ENCODE measurements around the gene ZNF746.
"Not testable (repeated sequence)": the region's sequence is repeated elsewhere in the genome, so short reads cannot be mapped to it uniquely, and the experiment has no call there.

ZNF746 gene

GRCh38 chr7:149462101-149462520, 35.5 kb downstream of the ZNF746 start:
- in situ Hi-C loops (cut with MboI; ENCODE audit: low pct_unique_long_range_greater_than_20kb, low sequenced_read_pairs) = no loop called here
- DNase-seq = no peak

GRCh38 chr7:149460493-149461277, 36.9 kb downstream of the ZNF746 start, which contains the start of gene ZNF777:
Gene ZNF777 (minus strand): TSS chr7:149461062. CDS start chr7:149456022, 5,040 bp downstream.
- in situ Hi-C loops (cut with MboI; ENCODE audit: low pct_unique_long_range_greater_than_20kb, low sequenced_read_pairs) = no loop called here
- peak; percentile 83 for DNase-seq

GRCh38 chr7:149459540-149460452, 37.8 kb downstream of the ZNF746 start:
- peak; percentile 19 for DNase-seq
- in situ Hi-C loops (cut with MboI; ENCODE audit: low pct_unique_long_range_greater_than_20kb, low sequenced_read_pairs) = no loop called here

GRCh38 chr7:149459201-149459539, 38.4 kb downstream of the ZNF746 start:
- peak; percentile 12 for DNase-seq
- in situ Hi-C loops (cut with MboI; ENCODE audit: low pct_unique_long_range_greater_than_20kb, low sequenced_read_pairs) = no loop called here

GRCh38 chr7:149458235-149458634, 39.4 kb downstream of the ZNF746 start:
- in situ Hi-C loops (cut with MboI; ENCODE audit: low pct_unique_long_range_greater_than_20kb, low sequenced_read_pairs) = no loop called here
- DNase-seq = no peak

- in situ Hi-C loops (cut with MboI; ENCODE audit: low pct_unique_long_range_greater_than_20kb, low sequenced_read_pairs) = no loop called here
- no peak for DNase-seq
Observed at GRCh38 chr7:149457766-149458165, 39.8 kb downstream of the ZNF746 start.

GRCh38 chr7:149456506-149457421, 40.8 kb downstream of the ZNF746 start:
- in situ Hi-C loops (cut with MboI; ENCODE audit: low pct_unique_long_range_greater_than_20kb, low sequenced_read_pairs) = no loop called here
- DNase-seq = peak; percentile 24

GRCh38 chr7:149455175-149455950, 42.2 kb downstream of the ZNF746 start:
- in situ Hi-C loops (cut with MboI; ENCODE audit: low pct_unique_long_range_greater_than_20kb, low sequenced_read_pairs) = no loop called here
- no peak for DNase-seq

GRCh38 chr7:149454750-149455149, 42.9 kb downstream of the ZNF746 start:
- no peak for DNase-seq
- in situ Hi-C loops (cut with MboI; ENCODE audit: low pct_unique_long_range_greater_than_20kb, low sequenced_read_pairs) = no loop called here

- in situ Hi-C loops (cut with MboI; ENCODE audit: low pct_unique_long_range_greater_than_20kb, low sequenced_read_pairs) = no loop called here
- DNase-seq = no peak
Observed at GRCh38 chr7:149454006-149454405, 43.6 kb downstream of the ZNF746 start.

- in situ Hi-C loops (cut with MboI; ENCODE audit: low pct_unique_long_range_greater_than_20kb, low sequenced_read_pairs) = no loop called here
Observed at GRCh38 chr7:149450821-149451220, 46.8 kb downstream of the ZNF746 start.

GRCh38 chr7:149449897-149450296, 47.7 kb downstream of the ZNF746 start:
- DNase-seq = no peak

More at GRCh38 chr7:149450821-149451220, 46.8 kb downstream of the ZNF746 start:
- DNase-seq = no peak

GRCh38 chr7:149448961-149449360, 48.6 kb downstream of the ZNF746 start:
- DNase-seq = no peak
- in situ Hi-C loops (cut with MboI; ENCODE audit: low pct_unique_long_range_greater_than_20kb, low sequenced_read_pairs) = no loop called here

More at GRCh38 chr7:149449897-149450296, 47.7 kb downstream of the ZNF746 start:
- in situ Hi-C loops (cut with MboI; ENCODE audit: low pct_unique_long_range_greater_than_20kb, low sequenced_read_pairs) = no loop called here

- DNase-seq; in situ Hi-C loops (cut with MboI; ENCODE audit: low pct_unique_long_range_greater_than_20kb, low sequenced_read_pairs): not testable (repeated sequence)
Observed at GRCh38 chr7:149446026-149446425, 51.6 kb downstream of the ZNF746 start.

- in situ Hi-C loops (cut with MboI; ENCODE audit: low pct_unique_long_range_greater_than_20kb, low sequenced_read_pairs) = no loop called here
- peak; percentile 20 for DNase-seq
Observed at GRCh38 chr7:149444287-149444686, 53.3 kb downstream of the ZNF746 start.

- DNase-seq = no peak
- in situ Hi-C loops (cut with MboI; ENCODE audit: low pct_unique_long_range_greater_than_20kb, low sequenced_read_pairs) = no loop called here
Observed at GRCh38 chr7:149443523-149443922, 54.1 kb downstream of the ZNF746 start.

- in situ Hi-C loops (cut with MboI; ENCODE audit: low pct_unique_long_range_greater_than_20kb, low sequenced_read_pairs) = no loop called here
- no peak for DNase-seq
Observed at GRCh38 chr7:149442924-149443323, 54.7 kb downstream of the ZNF746 start.

- in situ Hi-C loops (cut with MboI; ENCODE audit: low pct_unique_long_range_greater_than_20kb, low sequenced_read_pairs) = no loop called here
- DNase-seq = no peak
Observed at GRCh38 chr7:149440222-149440621, 57.4 kb downstream of the ZNF746 start.
